ENCODE data around the gene IFIT2. TPM values are rescaled to one million over a fixed set of nuclear protein-coding genes. Genes with fewer than 3 reads are reported as not detected.
"Not testable (repeated sequence)": the region's sequence is repeated elsewhere in the genome, so short reads cannot be mapped to it uniquely, and the experiment has no call there.

Gene IFIT2
- total and polyA plus RNA-seq, 8 donors: 0.45 to 5.0 (median 1.6) TPM; not detected in 1

DNA sequence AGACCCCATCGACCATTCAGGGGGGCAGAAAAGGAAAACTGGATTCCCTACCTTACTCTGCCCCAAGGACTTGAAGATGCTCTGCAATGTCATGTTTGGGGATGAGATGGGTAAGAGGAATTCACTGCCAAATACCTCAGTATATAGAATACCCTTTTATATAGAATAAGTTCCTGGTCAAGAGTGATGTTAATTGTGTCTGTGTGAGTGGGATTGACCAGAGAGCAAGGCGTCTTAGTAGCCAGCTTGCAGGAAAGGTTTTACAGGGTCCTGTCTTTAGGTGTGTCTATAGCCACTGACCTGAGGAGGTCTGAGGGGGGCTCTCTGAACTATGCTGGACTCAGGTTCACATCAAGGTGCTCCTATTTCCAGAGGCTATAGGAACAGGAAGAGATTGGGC, 27.3 kb downstream of the IFIT2 start:
- 80 to 98% (median 93%) methylated on average over 2 of the region's 2 CpGs for WGBS, 5 donors
- no peak for DNase-seq
- no peaks in the 10 kb centered on the region for H3K36me3 ChIP-seq
- no peaks in the 10 kb centered on the region for H3K9me3 ChIP-seq
- peak overlapping the region in 4 of 5 donors; percentile 77 to 90 (median 86) for H3K27ac ChIP-seq
- TF ChIP-seq, protein P1, sequence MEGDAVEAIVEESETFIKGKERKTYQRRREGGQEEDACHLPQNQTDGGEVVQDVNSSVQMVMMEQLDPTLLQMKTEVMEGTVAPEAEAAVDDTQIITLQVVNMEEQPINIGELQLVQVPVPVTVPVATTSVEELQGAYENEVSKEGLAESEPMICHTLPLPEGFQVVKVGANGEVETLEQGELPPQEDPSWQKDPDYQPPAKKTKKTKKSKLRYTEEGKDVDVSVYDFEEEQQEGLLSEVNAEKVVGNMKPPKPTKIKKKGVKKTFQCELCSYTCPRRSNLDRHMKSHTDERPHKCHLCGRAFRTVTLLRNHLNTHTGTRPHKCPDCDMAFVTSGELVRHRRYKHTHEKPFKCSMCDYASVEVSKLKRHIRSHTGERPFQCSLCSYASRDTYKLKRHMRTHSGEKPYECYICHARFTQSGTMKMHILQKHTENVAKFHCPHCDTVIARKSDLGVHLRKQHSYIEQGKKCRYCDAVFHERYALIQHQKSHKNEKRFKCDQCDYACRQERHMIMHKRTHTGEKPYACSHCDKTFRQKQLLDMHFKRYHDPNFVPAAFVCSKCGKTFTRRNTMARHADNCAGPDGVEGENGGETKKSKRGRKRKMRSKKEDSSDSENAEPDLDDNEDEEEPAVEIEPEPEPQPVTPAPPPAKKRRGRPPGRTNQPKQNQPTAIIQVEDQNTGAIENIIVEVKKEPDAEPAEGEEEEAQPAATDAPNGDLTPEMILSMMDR (IDR thresholded peaks at IDR 0.05): no peak
- TF ChIP-seq POLR2A (IDR thresholded peaks at IDR 0.05): no peak
- TF ChIP-seq POLR2AphosphoS5 (IDR thresholded peaks at IDR 0.05): no peak
- TF ChIP-seq EP300 (IDR thresholded peaks at IDR 0.05): no peak
- H3K4me1 ChIP-seq: peaks cover 21 to 71% (median 40%) of the 10 kb centered on the region in 4 donors
- H3K4me3 ChIP-seq: peak overlapping the region in 2 of 4 donors; percentile 42 to 45
- intact Hi-C loops (cut with DNase I; ENCODE audit: low total_unique reads): no loop called here
- H3K27me3 ChIP-seq: no peaks in the 10 kb centered on the region

DNA sequence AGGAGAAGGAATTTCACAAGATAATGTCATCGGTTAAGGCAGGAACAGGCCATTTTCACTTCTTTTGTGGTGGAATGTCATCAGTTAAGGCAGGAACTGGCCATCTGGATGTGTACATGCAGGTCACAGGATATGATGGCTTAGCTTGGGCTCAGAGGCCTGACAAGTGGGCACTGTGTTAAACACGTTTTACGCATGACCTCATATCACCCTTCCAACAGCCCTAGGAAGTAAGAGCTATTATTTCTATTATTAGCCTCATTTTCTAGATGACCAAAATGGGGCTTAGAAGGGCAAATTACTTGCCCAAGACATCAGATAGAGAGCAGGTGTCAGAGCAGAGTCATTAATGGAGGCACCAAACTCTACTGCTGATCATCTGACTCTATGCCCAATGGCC, 28.2 kb downstream of the IFIT2 start:
- intact Hi-C loops (cut with DNase I; ENCODE audit: low total_unique reads); H3K27me3 ChIP-seq; H3K36me3 ChIP-seq; H3K9me3 ChIP-seq; H3K4me3 ChIP-seq; DNase-seq: not testable (repeated sequence)
- peaks cover 22 to 80% (median 45%) of the 10 kb centered on the region in 4 donors for H3K4me1 ChIP-seq
- H3K27ac ChIP-seq: peak overlapping the region in 3 of 5 donors; percentile 1 to 36 (median 32)
- WGBS, 5 donors: 69 to 80% (median 76%) methylated on average over 2 to 3 of the region's 3 CpGs

DNA sequence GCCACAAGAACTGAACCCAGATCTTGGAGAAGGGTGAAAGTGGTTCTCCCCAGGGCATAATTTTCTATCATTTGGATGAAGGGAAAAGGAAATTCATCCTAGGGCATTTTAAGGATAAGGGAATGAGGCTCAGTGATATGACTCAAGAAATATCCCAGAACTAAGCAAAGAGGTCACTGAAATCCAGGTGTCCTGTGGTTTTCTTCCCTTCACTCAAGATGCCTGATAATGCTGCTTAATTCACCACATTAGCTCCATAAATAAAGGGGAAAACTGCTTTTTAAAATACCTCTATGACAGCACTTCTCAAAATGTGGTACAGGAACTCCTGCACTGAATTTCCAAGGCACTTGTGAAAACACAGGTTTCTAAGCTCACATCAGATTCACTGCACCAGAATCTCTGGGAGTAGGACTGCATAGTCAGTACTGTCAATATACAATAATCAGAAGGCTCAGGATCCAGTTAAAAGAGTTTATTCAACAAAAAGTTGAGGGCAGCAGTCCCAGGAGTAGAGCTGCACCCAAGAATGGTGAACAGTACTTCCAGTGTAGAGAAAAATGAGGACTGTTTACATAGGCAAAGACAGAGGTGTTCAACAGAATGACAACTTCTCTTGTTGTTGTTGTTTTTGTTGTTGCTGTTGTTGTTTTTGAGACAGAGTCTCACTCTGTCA, 28.8 kb downstream of the IFIT2 start:
- no peaks in the 10 kb centered on the region for H3K36me3 ChIP-seq
- DNase-seq: no peak
- TF ChIP-seq POLR2AphosphoS5 (IDR thresholded peaks at IDR 0.05) (no peak), POLR2A (IDR thresholded peaks at IDR 0.05) (no peak), EP300 (IDR thresholded peaks at IDR 0.05) (no peak)
- TF ChIP-seq, protein P1 (IDR thresholded peaks at IDR 0.05): no peak
- intact Hi-C loops (cut with DNase I; ENCODE audit: low total_unique reads): no loop called here
- peak overlapping the region in 3 of 5 donors; percentile 81 to 90 (median 83) for H3K27ac ChIP-seq
- no peaks in the 10 kb centered on the region for H3K9me3 ChIP-seq
- no peaks in the 10 kb centered on the region for H3K27me3 ChIP-seq
- H3K4me1 ChIP-seq: peaks cover 22 to 84% (median 48%) of the 10 kb centered on the region in 4 donors
- no peak overlapping the region for H3K4me3 ChIP-seq

DNA sequence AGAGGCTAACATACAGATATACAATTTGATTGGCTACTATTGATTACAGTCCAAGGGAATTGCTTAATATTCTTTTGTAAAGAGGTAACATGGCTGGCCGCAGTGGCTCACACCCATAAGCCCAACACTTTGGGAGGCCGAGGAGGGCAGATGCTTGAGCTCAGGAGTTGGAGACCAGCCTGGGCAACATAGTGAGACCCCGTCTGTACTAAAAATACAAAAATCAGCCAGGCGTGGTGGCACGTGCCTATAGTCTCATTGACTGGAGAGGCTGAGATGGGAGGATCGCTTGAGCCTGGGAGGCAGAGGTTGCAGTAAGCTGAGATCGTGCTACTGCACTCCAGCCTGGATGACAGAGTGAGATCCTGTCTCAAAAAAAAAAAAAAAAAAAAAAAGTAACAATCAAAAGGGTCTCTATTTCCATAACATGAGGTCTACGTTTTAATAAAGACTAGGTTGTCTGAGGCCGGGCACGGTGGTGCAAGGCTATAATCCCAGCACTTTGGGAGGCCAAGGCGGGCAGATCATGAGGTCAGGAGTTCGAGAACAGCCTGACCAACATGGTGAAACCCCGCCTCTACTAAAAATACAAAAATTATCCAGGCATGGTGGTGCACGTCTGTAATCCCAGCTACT, 29.8 kb downstream of the IFIT2 start:
- peak overlapping the region; percentile 35 to 54 (median 41) for H3K4me3 ChIP-seq
- intact Hi-C loops (cut with DNase I; ENCODE audit: low total_unique reads); H3K27me3 ChIP-seq; H3K36me3 ChIP-seq; H3K9me3 ChIP-seq; DNase-seq: not testable (repeated sequence)
- WGBS, 5 donors: 74 to 78% (median 77%) methylated on average over 14 of the region's 14 CpGs
- peak overlapping the region; percentile 44 to 90 (median 81) for H3K27ac ChIP-seq
- peaks cover 22 to 84% (median 48%) of the 10 kb centered on the region in 4 donors for H3K4me1 ChIP-seq

DNA sequence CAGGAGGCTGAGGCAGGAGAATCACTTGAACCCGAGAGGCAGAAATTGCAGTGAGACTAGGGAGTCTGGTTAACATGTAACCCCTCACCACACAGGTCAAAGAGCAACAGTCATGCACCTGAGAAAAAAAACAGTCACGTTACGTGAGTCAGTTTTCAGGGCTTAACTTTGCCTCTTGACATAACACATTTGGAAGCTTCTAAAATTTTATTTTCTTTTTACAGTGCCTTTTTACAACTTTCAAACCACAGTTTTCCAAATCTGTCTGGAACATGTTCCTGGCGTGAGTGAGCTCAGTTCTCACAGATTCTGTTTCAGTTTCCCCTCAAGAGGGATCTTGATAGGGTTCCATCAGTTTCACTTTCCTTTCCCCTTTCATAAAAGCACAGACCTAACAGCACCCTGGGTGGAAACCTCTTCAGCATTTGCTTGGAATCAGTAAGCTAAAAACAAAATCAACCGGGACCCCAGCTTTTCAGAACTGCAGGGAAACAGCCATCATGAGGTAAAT, 30.3 kb downstream of the IFIT2 start:
- peak in 1 of 2 donors; percentile 90 for DNase-seq
- peaks cover 0 to under 1% (median 0%) of the 10 kb centered on the region in 4 donors for H3K36me3 ChIP-seq
- H3K9me3 ChIP-seq: no peaks in the 10 kb centered on the region
- H3K27me3 ChIP-seq: no peaks in the 10 kb centered on the region
- peaks cover 22 to 78% (median 47%) of the 10 kb centered on the region in 4 donors for H3K4me1 ChIP-seq
- TF ChIP-seq POLR2A (IDR thresholded peaks at IDR 0.05) (no peak), POLR2AphosphoS5 (IDR thresholded peaks at IDR 0.05) (peak in 2 of 3 donors; percentile 21 to 72)
- H3K27ac ChIP-seq: peak overlapping the region; percentile 44 to 90 (median 81)
- 1 to 8% (median 4%) methylated on average over 5 of the region's 5 CpGs for WGBS, 5 donors
- intact Hi-C loops (cut with DNase I; ENCODE audit: low total_unique reads): no loop called here
- H3K4me3 ChIP-seq: peak overlapping the region; percentile 35 to 54 (median 41)
